Heart left ventricle (tissue), 13 donors: ENCODE data around the gene HOXD3.

Experiments
- POLR2A ChIP-seq, 2 donors: fragments of 450-650 bp; IDR thresholded peaks; one replicate each; pipeline ENCODE4 v1.6.1; 2017; ENCODE audit warnings: antibody characterized with exemption in 2 of 2, mild to moderate bottlenecking in 2 of 2, moderate library complexity in 2 of 2
- TF ChIP-seq, protein P1 (sequence below), 12 donors: fragments of 200-600 bp; sonication (generic) in 4 of 12; IDR thresholded peaks; one replicate each; pipeline versions ENCODE4 v1.5.0 to v1.8.0; 2018 to 2022; ENCODE audit warnings: antibody characterized with exemption in 12 of 12, mild to moderate bottlenecking in 5 of 12
- donor health status: ischemic (EF 13 %, LVEDD 7.1; RV severe dilation, severe dysfunction).
- donor health status: DM: no; HTN: yes; CAD: no.
- donor health status: DM: no; HTN: no; CAD: no.
- donor health status: ischemic (EF 25% LVEDD 6.9; RV normal size, moderate dysfunction).
- donor health status: ischemic (EF 25% LVEDD 5.7; RV mildly dilated, moderate dysfunction).
- donor health status: ischemic (EF 35%, LVEDD 5.7; RV mildly dilated, moderate dysfunction).
- donor health status: nonischemic (EF 11% LVEDD 7.7; RV severe dilation, severe dysfunction).
- donor health status: DM: yes; HTN: yes; CAD: no.
- donor health status: PGD.
- donor health status: ischemic (EF 29% LVEDD 5.4; RV normal size, mild dysfunction).
- donor health status: nonischemic (EF 23%, LVEDD 6.1; RV moderate dilation, normal function).

DNA sequence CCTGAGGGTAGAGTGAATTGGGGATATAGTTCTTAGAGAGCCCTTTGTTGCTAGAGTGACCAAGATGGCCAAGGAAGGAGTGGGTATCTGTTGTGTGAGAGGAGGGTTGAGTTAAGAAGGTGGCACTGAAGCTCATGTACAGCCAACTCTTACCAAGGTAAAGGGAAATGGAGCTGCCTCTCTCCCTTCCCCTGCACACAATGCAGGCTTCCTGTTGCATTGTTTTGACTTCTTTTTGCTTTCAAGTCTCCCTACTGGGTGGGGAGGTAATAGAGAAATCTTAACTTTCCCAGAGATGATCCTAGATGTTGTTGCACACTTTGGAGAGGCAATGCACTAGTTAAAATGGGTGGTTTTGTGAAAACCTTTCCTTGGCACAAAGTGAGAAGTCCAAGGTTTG lies 55.2 kb downstream of the HOXD3 start:
- TF ChIP-seq, protein P1, sequence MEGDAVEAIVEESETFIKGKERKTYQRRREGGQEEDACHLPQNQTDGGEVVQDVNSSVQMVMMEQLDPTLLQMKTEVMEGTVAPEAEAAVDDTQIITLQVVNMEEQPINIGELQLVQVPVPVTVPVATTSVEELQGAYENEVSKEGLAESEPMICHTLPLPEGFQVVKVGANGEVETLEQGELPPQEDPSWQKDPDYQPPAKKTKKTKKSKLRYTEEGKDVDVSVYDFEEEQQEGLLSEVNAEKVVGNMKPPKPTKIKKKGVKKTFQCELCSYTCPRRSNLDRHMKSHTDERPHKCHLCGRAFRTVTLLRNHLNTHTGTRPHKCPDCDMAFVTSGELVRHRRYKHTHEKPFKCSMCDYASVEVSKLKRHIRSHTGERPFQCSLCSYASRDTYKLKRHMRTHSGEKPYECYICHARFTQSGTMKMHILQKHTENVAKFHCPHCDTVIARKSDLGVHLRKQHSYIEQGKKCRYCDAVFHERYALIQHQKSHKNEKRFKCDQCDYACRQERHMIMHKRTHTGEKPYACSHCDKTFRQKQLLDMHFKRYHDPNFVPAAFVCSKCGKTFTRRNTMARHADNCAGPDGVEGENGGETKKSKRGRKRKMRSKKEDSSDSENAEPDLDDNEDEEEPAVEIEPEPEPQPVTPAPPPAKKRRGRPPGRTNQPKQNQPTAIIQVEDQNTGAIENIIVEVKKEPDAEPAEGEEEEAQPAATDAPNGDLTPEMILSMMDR (IDR thresholded peaks at IDR 0.05): no peak
- no peak for TF ChIP-seq POLR2A (IDR thresholded peaks at IDR 0.05)
